HepG2 (cell line): ENCODE results near the gene BIRC5. TPM values are rescaled to one million over a fixed set of nuclear protein-coding genes. Genes with fewer than 3 reads are reported as not detected.

ENCODE experiments used
- FIP1L1 ChIP-seq: fragments of 200-400 bp; formaldehyde crosslinking; IDR thresholded peaks from 2 replicates; pipeline ENCODE4 v1.6.1; 2018; ENCODE audit warnings: low read depth, mild to moderate bottlenecking, low read length, moderate library complexity, borderline replicate concordance; ENCODE audit not compliant: insufficient read depth
- HNF4A ChIP-seq: sonication (generic); formaldehyde crosslinking; IDR thresholded peaks from 2 replicates; pipeline ENCODE4 v1.4.0; 2020; ENCODE audit warnings: missing genetic modification reagents
- KDM2A ChIP-seq: sonication (generic); formaldehyde crosslinking; IDR thresholded peaks from 2 replicates; pipeline ENCODE4 v1.4.0; 2020; ENCODE audit warnings: low read depth, missing genetic modification reagents, borderline replicate concordance
- MZF1 ChIP-seq: sonication (generic); formaldehyde crosslinking; IDR thresholded peaks from 2 replicates; pipeline ENCODE4 v1.8.1; 2023; ENCODE audit warnings: mild to moderate bottlenecking, missing genetic modification reagents, borderline replicate concordance
- NFKB2 ChIP-seq: sonication (generic); formaldehyde crosslinking; IDR thresholded peaks from 2 replicates; pipeline ENCODE4 v1.4.0; 2020; ENCODE audit warnings: missing genetic modification reagents, borderline replicate concordance
- NR2F6 ChIP-seq, 2 experiments: IDR thresholded peaks; 2 replicates each; pipeline ENCODE4 v1.6.1; 2016; ENCODE audit warnings: antibody characterized with exemption in 1 of 2, mild to moderate bottlenecking in 1 of 2
- RAD21 ChIP-seq: fragments of 450-650 bp; formaldehyde crosslinking; IDR thresholded peaks from 2 replicates; pipeline ENCODE4 v1.5.0; 2020; ENCODE audit warnings: mild to moderate bottlenecking
- RBAK ChIP-seq: sonication (generic); formaldehyde crosslinking; IDR thresholded peaks from 2 replicates; pipeline ENCODE4 v1.5.1; 2020; ENCODE audit warnings: mild to moderate bottlenecking, missing genetic modification reagents
- SALL2 ChIP-seq: sonication (generic); formaldehyde crosslinking; IDR thresholded peaks from 2 replicates; pipeline ENCODE4 v1.8.1; 2023; ENCODE audit warnings: mild to moderate bottlenecking, missing genetic modification reagents, inconsistent platforms
- SOX5 ChIP-seq: IDR thresholded peaks from 2 replicates; pipeline ENCODE4 v1.6.1; 2016; ENCODE audit warnings: borderline replicate concordance
- SP1 ChIP-seq, 2 experiments: fragments of 450-650 bp in 1 of 2; sonication (generic) in 1 of 2; formaldehyde crosslinking in 1 of 2; IDR thresholded peaks; 2 replicates each; pipeline versions ENCODE4 v1.4.0 to v1.6.1; 2016 to 2020; ENCODE audit warnings: missing genetic modification reagents in 1 of 2
- ZNF10 ChIP-seq: sonication (generic); formaldehyde crosslinking; IDR thresholded peaks from 2 replicates; pipeline ENCODE4 v1.4.0; 2020; ENCODE audit warnings: mild to moderate bottlenecking, low read depth, missing genetic modification reagents, borderline replicate concordance
- ZNF180 ChIP-seq: sonication (generic); formaldehyde crosslinking; IDR thresholded peaks from 2 replicates; pipeline ENCODE4 v1.4.0; 2020; ENCODE audit warnings: low read depth, missing genetic modification reagents, borderline replicate concordance
- ZNF343 ChIP-seq: sonication (generic); formaldehyde crosslinking; IDR thresholded peaks from 2 replicates; pipeline ENCODE4 v1.4.0; 2020; ENCODE audit warnings: mild to moderate bottlenecking, missing genetic modification reagents
- ZNF510 ChIP-seq: sonication (generic); formaldehyde crosslinking; IDR thresholded peaks from 2 replicates; pipeline ENCODE4 v1.4.0; 2020; ENCODE audit warnings: low read depth, mild to moderate bottlenecking, missing genetic modification reagents
- ZSCAN22 ChIP-seq: sonication (generic); formaldehyde crosslinking; IDR thresholded peaks from 2 replicates; pipeline ENCODE4 v1.4.0; 2020; ENCODE audit warnings: mild to moderate bottlenecking, missing genetic modification reagents
- polyA plus RNA-seq, 8 experiments: library from polyadenylated mRNA; depleted of rRNA in 3 of 8; stranded (reverse) in 7 of 8; unstranded in 1 of 8; fragments of >200 nt; fragmentation: Illumina TruSeq in 4 of 8; extraction: Trizol in 4 of 8; gene quantifications; 2 replicates each; pipeline versions ENCODE4 v1.2.1 to v1.2.3, GENCODE V29; 2011 to 2016; ENCODE audit warnings: low read depth in 4 of 8, missing spikeins in 1 of 8, mixed read lengths in 1 of 8; ENCODE audit not compliant: insufficient read depth in 1 of 8
- total RNA-seq, 5 experiments: library from RNA; depleted of rRNA; stranded (reverse); fragments of >200 nt; fragmentation: Illumina TruSeq; extraction: Trizol; gene quantifications; 2 replicates each; pipeline ENCODE4 v1.2.3, GENCODE V29; 2016; ENCODE audit warnings: low read depth in 1 of 5
- TF ChIP-seq, protein P1 (sequence below): sonication (generic); formaldehyde crosslinking; IDR thresholded peaks from one replicate; pipeline ENCODE4 v1.5.1; 2020; ENCODE audit warnings: mild to moderate bottlenecking, missing genetic modification reagents; ENCODE audit errors: not compliant biosample characterization
- TF ChIP-seq, protein P2 (sequence below): sonication (generic); formaldehyde crosslinking; IDR thresholded peaks from 2 replicates; pipeline ENCODE4 v1.4.0; 2020; ENCODE audit warnings: mild to moderate bottlenecking, missing genetic modification reagents

The BIRC5 gene
- total and polyA plus RNA-seq, 2 of the 13 experiments (the other 11 are each of a cell fraction or from before 2014, with no cell fraction given), result 30.3 to 135 TPM

DNA sequence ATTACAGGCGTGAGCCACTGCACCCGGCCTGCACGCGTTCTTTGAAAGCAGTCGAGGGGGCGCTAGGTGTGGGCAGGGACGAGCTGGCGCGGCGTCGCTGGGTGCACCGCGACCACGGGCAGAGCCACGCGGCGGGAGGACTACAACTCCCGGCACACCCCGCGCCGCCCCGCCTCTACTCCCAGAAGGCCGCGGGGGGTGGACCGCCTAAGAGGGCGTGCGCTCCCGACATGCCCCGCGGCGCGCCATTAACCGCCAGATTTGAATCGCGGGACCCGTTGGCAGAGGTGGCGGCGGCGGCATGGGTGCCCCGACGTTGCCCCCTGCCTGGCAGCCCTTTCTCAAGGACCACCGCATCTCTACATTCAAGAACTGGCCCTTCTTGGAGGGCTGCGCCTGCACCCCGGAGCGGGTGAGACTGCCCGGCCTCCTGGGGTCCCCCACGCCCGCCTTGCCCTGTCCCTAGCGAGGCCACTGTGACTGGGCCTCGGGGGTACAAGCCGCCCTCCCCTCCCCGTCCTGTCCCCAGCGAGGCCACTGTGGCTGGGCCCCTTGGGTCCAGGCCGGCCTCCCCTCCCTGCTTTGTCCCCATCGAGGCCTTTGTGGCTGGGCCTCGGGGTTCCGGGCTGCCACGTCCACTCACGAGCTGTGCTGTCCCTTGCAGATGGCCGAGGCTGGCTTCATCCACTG is at the start of gene BIRC5 (continued):
- TF ChIP-seq HNF4A (CRISPR knock-in tag) (peak; percentile 26; the same call in 1 of the 2 replicates), MZF1 (peak; percentile 42; the same call in 1 of the 2 replicates), ZNF10 (CRISPR knock-in tag) (no peak), NR2F6 (IDR thresholded peaks at IDR 0.05) (no peak), NR2F6 (CRISPR knock-in tag; IDR thresholded peaks at IDR 0.05) (0 out of 2 replicates have a peak, but pooled peaks have one; percentile 24), FIP1L1 (no peak), NFKB2 (CRISPR knock-in tag) (peak; percentile 90), SALL2 (CRISPR knock-in tag) (peak; percentile 94; the same call in 1 of the 2 replicates), RBAK (CRISPR knock-in tag) (no peak), RAD21 (peak; percentile 50), ZSCAN22 (CRISPR knock-in tag) (peak; percentile 59; the same call in 1 of the 2 replicates), SP1 (IDR thresholded peaks at IDR 0.05) (no peak), SP1 (CRISPR knock-in tag; IDR thresholded peaks at IDR 0.05) (peak; percentile 100), SOX5 (CRISPR knock-in tag) (peak; percentile 53), ZNF343 (CRISPR knock-in tag) (peak; percentile 95), ZNF510 (CRISPR knock-in tag) (peak; percentile 89; the same call in 1 of the 2 replicates), ZNF180 (peak; percentile 80; the same call in 1 of the 2 replicates), KDM2A (peak; percentile 96)
- TF ChIP-seq, protein P1, sequence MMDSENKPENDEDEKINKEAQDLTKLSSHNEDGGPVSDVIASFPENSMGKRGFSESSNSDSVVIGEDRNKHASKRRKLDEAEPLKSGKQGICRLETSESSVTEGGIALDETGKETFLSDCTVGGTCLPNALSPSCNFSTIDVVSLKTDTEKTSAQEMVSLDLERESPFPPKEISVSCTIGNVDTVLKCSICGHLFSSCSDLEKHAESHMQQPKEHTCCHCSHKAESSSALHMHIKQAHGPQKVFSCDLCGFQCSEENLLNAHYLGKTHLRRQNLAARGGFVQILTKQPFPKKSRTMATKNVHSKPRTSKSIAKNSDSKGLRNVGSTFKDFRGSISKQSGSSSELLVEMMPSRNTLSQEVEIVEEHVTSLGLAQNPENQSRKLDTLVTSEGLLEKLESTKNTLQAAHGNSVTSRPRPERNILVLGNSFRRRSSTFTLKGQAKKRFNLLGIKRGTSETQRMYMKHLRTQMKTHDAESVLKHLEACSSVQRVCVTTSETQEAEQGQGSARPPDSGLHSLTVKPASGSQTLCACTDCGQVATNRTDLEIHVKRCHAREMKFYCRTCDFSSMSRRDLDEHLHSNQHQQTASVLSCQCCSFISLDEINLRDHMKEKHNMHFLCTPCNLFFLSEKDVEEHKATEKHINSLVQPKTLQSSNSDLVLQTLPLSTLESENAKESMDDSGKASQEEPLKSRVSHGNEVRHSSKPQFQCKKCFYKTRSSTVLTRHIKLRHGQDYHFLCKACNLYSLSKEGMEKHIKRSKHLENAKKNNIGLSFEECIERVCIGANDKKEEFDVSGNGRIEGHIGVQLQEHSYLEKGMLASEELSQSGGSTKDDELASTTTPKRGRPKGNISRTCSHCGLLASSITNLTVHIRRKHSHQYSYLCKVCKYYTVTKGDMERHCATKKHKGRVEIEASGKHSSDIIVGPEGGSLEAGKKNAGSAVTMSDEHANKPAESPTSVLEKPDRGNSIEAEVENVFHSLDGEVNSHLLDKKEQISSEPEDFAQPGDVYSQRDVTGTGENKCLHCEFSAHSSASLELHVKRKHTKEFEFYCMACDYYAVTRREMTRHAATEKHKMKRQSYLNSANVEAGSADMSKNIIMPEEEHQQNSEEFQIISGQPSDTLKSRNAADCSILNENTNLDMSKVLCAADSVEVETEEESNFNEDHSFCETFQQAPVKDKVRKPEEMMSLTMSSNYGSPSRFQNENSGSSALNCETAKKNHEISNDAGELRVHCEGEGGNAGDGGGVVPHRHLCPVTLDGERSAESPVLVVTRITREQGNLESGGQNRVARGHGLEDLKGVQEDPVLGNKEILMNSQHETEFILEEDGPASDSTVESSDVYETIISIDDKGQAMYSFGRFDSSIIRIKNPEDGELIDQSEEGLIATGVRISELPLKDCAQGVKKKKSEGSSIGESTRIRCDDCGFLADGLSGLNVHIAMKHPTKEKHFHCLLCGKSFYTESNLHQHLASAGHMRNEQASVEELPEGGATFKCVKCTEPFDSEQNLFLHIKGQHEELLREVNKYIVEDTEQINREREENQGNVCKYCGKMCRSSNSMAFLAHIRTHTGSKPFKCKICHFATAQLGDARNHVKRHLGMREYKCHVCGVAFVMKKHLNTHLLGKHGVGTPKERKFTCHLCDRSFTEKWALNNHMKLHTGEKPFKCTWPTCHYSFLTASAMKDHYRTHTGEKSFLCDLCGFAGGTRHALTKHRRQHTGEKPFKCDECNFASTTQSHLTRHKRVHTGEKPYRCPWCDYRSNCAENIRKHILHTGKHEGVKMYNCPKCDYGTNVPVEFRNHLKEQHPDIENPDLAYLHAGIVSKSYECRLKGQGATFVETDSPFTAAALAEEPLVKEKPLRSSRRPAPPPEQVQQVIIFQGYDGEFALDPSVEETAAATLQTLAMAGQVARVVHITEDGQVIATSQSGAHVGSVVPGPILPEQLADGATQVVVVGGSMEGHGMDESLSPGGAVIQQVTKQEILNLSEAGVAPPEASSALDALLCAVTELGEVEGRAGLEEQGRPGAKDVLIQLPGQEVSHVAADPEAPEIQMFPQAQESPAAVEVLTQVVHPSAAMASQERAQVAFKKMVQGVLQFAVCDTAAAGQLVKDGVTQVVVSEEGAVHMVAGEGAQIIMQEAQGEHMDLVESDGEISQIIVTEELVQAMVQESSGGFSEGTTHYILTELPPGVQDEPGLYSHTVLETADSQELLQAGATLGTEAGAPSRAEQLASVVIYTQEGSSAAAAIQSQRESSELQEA (CRISPR knock-in tag), result peak; percentile 79
- TF ChIP-seq, protein P2, sequence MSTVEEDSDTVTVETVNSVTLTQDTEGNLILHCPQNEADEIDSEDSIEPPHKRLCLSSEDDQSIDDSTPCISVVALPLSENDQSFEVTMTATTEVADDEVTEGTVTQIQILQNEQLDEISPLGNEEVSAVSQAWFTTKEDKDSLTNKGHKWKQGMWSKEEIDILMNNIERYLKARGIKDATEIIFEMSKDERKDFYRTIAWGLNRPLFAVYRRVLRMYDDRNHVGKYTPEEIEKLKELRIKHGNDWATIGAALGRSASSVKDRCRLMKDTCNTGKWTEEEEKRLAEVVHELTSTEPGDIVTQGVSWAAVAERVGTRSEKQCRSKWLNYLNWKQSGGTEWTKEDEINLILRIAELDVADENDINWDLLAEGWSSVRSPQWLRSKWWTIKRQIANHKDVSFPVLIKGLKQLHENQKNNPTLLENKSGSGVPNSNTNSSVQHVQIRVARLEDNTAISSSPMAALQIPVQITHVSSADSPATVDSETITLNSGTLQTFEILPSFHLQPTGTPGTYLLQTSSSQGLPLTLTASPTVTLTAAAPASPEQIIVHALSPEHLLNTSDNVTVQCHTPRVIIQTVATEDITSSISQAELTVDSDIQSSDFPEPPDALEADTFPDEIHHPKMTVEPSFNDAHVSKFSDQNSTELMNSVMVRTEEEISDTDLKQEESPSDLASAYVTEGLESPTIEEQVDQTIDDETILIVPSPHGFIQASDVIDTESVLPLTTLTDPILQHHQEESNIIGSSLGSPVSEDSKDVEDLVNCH (CRISPR knock-in tag), result peak; percentile 90; the same call in 1 of the 2 replicates
